ENCODE results near the gene OSCAR.

The OSCAR gene

GRCh38 chr19:54045771-54046170 lies 54.8 kb downstream of the OSCAR start:
- Histone ChIP-seq H3K4me1 (no peaks in the 10 kb centered on the region), H3K36me3 (no peaks in the 10 kb centered on the region), H3K27ac (no peak overlapping the region), H3K27me3 (peaks cover 0 to 11% of the 10 kb centered on the region in 2 donors), H3K9me3 (peaks cover 0 to 8% (median 0%) of the 10 kb centered on the region in 3 donors), H3K4me3 (no peak overlapping the region)
- no peak for DNase-seq
- TF ChIP-seq CTCF (IDR thresholded peaks at IDR 0.05): no peak
- intact Hi-C loops (cut with DNase I; ENCODE audit: low total_unique reads): no loop called here

All from tibial artery (tissue), 4 donors.